Astrocyte (in vitro differentiated cells and primary cell): ENCODE results near the gene RAPGEF4.

Experiments
- EZH2 ChIP-seq: IDR thresholded peaks from 2 replicates; pipeline ENCODE4 v1.6.1; 2012; ENCODE audit warnings: mild to moderate bottlenecking, low read length, inconsistent platforms; ENCODE audit not compliant: insufficient read depth
- TF ChIP-seq, protein P1 (sequence below): IDR thresholded peaks from 2 replicates; pipeline ENCODE4 v1.5.1; 2011; ENCODE audit warnings: low read depth, mild to moderate bottlenecking, inconsistent platforms, low read length, moderate library complexity; ENCODE audit not compliant: insufficient read depth

DNA sequence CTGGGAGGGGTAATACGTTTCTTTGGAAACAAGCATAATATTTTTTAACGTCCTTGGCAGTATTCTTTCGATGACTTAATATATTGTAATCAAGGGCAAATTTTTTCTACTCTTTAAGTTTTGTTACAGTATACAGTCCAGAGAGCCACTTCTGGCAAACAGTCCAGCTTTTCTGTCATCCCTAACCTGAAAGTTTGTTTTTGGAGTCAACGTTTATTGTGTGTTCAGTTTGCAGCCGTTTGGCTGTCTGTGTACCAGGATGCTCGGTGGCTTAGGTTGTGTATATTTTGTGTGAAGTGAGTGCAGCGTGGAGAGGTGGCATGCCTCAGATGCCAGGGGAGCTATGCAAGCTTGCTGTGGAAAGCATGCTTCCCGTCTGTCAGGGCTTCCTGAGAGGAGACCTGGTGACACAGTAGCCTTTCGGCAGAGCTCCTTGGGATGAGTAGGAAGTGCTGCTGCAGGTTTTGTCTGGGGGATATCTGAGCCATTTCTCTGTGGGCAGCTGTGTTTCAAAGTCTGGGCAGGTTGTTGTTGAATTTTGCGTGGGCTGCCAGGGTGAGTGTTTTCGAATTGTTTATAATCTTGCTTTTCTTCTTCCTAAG lies 354.7 kb downstream of the RAPGEF4 start:
- TF ChIP-seq, protein P1, sequence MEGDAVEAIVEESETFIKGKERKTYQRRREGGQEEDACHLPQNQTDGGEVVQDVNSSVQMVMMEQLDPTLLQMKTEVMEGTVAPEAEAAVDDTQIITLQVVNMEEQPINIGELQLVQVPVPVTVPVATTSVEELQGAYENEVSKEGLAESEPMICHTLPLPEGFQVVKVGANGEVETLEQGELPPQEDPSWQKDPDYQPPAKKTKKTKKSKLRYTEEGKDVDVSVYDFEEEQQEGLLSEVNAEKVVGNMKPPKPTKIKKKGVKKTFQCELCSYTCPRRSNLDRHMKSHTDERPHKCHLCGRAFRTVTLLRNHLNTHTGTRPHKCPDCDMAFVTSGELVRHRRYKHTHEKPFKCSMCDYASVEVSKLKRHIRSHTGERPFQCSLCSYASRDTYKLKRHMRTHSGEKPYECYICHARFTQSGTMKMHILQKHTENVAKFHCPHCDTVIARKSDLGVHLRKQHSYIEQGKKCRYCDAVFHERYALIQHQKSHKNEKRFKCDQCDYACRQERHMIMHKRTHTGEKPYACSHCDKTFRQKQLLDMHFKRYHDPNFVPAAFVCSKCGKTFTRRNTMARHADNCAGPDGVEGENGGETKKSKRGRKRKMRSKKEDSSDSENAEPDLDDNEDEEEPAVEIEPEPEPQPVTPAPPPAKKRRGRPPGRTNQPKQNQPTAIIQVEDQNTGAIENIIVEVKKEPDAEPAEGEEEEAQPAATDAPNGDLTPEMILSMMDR, result no peak
- no peak for TF ChIP-seq EZH2
